ENCODE data around the gene SYNE3. TPM values are rescaled to one million over a fixed set of nuclear protein-coding genes. Genes with fewer than 3 reads are reported as not detected.

The SYNE3 gene
- total and polyA plus RNA-seq, 9 of the 15 experiments (the other 6 are each of a cell fraction or from before 2014, with no cell fraction given): 0.04 to 3.1 (median 0.55) TPM

- in situ Hi-C loops (cut with MboI) (no loop called here), intact Hi-C loops (cut with micrococcal nuclease) (no loop called here)
- Histone ChIP-seq H3K9me3 (replicated peaks; ENCODE audit: control insufficient read depth, insufficient read depth, low read depth, low read length) (no peaks in the 10 kb centered on the region), H3K4me1 (replicated peaks in 1 of 2; ENCODE audit: control insufficient read depth in 2 of 2, insufficient read depth in 2 of 2, low read length in 2 of 2) (peaks cover 12 to 50% of the 10 kb centered on the region in 2 experiments), H3K79me2 (ENCODE audit: control insufficient read depth, insufficient read depth, low read length) (peaks cover 96% of the 10 kb centered on the region), H3K9me1 (ENCODE audit: control insufficient read depth, insufficient read depth, low read length) (no peaks in the 10 kb centered on the region), H3K9ac (ENCODE audit: insufficient read depth in 1 of 2, low read depth in 2 of 2, low read length in 2 of 2) (peak overlapping the region; percentile 78 to 89; a peak in 3 of 4 replicates), H3K36me3 (ENCODE audit: control insufficient read depth, insufficient read depth, low read length) (peaks cover 16% of the 10 kb centered on the region; the same call in 2 of the 3 replicates), H4K20me1 (replicated peaks; ENCODE audit: control insufficient read depth, insufficient read depth, low read length) (peaks cover 23% of the 10 kb centered on the region; the same call in 1 of the 2 replicates), H3K27me3 (ENCODE audit: control insufficient read depth in 2 of 2, insufficient read depth in 2 of 2, low read length in 2 of 2) (no peaks in the 10 kb centered on the region), H2AFZ (ENCODE audit: low read depth, low read length) (no peak overlapping the region), H3K4me2 (ENCODE audit: insufficient read depth, low read length) (peak overlapping the region; percentile 100), H3K27ac (ENCODE audit: extremely low read depth, low read depth, low read length) (peak overlapping the region; percentile 94), H3K4me3 (peak overlapping the region; percentile 25)
- ChIA-PET POLR2A (interaction anchor here (0.6 to 1.3 kb wide), 7 partner anchors 13 to 844 kb away, joined by 3 to 5 read pairs (median 4); no protein-coding TSS in a partner anchor), CTCF (ENCODE audit: low intra/inter-chr PET ratio) (no interaction called here)
- ATAC-seq: peak; percentile 3; the same call in 1 of the 3 replicates
- no TSS peak for BruUV-seq (replicated peaks)
- FAIRE-seq: peak; percentile 88
- peak in 1 of 4 experiments; percentile 61 for DNase-seq (ENCODE audit: extremely low read depth in 1 of 4, low spot score in 3 of 4)
- 12% methylated on average over 14 of the region's 14 CpGs for WGBS (ENCODE audit: insufficient coverage, low coverage, missing lambda C conversion rate)
- TF ChIP-seq PHF8 (IDR thresholded peaks at IDR 0.05; ENCODE audit: borderline replicate concordance, low read length) (no peak), FOXM1 (IDR thresholded peaks at IDR 0.05; ENCODE audit: low read depth) (no peak), FOXM1 (CRISPR knock-in tag; IDR thresholded peaks at IDR 0.05; ENCODE audit: low read depth) (no peak), ATF1 (CRISPR knock-in tag; IDR thresholded peaks at IDR 0.05) (no peak), ATF1 (tag; IDR thresholded peaks at IDR 0.05) (peak; percentile 44; the same call in 1 of the 2 replicates), SMARCC2 (IDR thresholded peaks at IDR 0.05; ENCODE audit: low read depth) (no peak), E2F6 (IDR thresholded peaks at IDR 0.05; ENCODE audit: borderline replicate concordance in 1 of 2, extremely low read depth in 1 of 2, insufficient read depth in 1 of 2, insufficient read length in 1 of 2, low read depth in 1 of 2, low read length in 1 of 2, poor library complexity in 1 of 2, severe bottlenecking in 1 of 2) (peak in 1 of 2 experiments; percentile 12), ATF7 (IDR thresholded peaks at IDR 0.05) (peak; percentile 50; the same call in 1 of the 2 replicates), TRIM28 (IDR thresholded peaks at IDR 0.05) (no peak)
- TF ChIP-seq, protein P1, sequence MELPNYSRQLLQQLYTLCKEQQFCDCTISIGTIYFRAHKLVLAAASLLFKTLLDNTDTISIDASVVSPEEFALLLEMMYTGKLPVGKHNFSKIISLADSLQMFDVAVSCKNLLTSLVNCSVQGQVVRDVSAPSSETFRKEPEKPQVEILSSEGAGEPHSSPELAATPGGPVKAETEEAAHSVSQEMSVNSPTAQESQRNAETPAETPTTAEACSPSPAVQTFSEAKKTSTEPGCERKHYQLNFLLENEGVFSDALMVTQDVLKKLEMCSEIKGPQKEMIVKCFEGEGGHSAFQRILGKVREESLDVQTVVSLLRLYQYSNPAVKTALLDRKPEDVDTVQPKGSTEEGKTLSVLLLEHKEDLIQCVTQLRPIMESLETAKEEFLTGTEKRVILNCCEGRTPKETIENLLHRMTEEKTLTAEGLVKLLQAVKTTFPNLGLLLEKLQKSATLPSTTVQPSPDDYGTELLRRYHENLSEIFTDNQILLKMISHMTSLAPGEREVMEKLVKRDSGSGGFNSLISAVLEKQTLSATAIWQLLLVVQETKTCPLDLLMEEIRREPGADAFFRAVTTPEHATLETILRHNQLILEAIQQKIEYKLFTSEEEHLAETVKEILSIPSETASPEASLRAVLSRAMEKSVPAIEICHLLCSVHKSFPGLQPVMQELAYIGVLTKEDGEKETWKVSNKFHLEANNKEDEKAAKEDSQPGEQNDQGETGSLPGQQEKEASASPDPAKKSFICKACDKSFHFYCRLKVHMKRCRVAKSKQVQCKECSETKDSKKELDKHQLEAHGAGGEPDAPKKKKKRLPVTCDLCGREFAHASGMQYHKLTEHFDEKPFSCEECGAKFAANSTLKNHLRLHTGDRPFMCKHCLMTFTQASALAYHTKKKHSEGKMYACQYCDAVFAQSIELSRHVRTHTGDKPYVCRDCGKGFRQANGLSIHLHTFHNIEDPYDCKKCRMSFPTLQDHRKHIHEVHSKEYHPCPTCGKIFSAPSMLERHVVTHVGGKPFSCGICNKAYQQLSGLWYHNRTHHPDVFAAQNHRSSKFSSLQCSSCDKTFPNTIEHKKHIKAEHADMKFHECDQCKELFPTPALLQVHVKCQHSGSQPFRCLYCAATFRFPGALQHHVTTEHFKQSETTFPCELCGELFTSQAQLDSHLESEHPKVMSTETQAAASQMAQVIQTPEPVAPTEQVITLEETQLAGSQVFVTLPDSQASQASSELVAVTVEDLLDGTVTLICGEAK (IDR thresholded peaks at IDR 0.05): peak; percentile 97
- TF ChIP-seq, protein P1 (CRISPR knock-in tag; IDR thresholded peaks at IDR 0.05): peak; percentile 96
Measured at GRCh38 chr14:95538801-95539509, 22.5 kb upstream of the SYNE3 start.
